HFF-Myc (cell line): Measurements from ENCODE around the gene UNC13B.
A peak's percentile ranks its signal among the peaks of the same experiment; 100 is the strongest.
"Not testable (repeated sequence)": the region's sequence is repeated elsewhere in the genome, so short reads cannot be mapped to it uniquely, and the experiment has no call there.

ENCODE experiments used
- DNase-seq: peaks from one replicate; pipeline ENCODE4 v3.0.0-alpha.2; 2011; ENCODE audit warnings: low read depth; ENCODE audit errors: extremely low read depth
- H3K4me3 ChIP-seq: replicated peaks from 2 replicates; pipeline ENCODE4 v1.5.1; 2011; ENCODE audit warnings: low read depth, mild to moderate bottlenecking, control low read depth, low read length
- CTCF ChIP-seq: IDR thresholded peaks from 2 replicates; pipeline ENCODE4 v1.5.1; 2012; ENCODE audit warnings: mild to moderate bottlenecking, low read depth, low read length, control low read depth; ENCODE audit errors: missing control alignments

The UNC13B gene

GRCh38 chr9:35152926-35153325, 8.9 kb upstream of the UNC13B start:
- DNase-seq: no peak
- TF ChIP-seq CTCF: no peak
- H3K4me3 ChIP-seq: no peak overlapping the region

DNA sequence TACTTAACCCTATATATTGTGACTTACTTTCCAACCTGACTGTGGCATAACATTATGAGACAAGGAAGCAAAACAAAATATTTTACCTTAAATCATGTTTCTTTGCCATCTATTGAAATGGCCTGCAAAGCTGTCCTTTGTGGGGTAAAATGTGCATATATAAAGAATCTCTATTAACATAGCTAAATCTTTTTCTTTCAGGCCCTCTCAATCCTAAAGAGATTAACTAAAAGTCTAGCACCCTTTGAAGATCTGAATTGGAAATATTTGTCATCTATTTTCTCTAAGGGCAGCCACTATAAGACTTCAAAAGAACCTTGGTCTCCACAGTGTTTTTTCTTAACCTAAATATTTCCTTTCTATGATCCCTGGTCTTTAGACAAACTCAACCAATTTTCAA, 5.0 kb upstream of the UNC13B start:
- no peak for TF ChIP-seq CTCF
- no peak overlapping the region for H3K4me3 ChIP-seq
- DNase-seq: no peak

- not testable (repeated sequence) for DNase-seq, H3K4me3 ChIP-seq
These were observed 4.0 kb upstream of the UNC13B start for GRCh38 chr9:35157836-35158235.

- H3K4me3 ChIP-seq: no peak overlapping the region
- DNase-seq: no peak
- TF ChIP-seq CTCF: no peak
These were observed 3.1 kb upstream of the UNC13B start for GRCh38 chr9:35158501-35159280.

GRCh38 chr9:35162605-35163315, 951 bp downstream of the UNC13B start:
- no peak for TF ChIP-seq CTCF
- DNase-seq: no peak
- H3K4me3 ChIP-seq: peak overlapping the region; percentile 89

GRCh38 chr9:35163413-35163812, 1.6 kb downstream of the UNC13B start:
- peak overlapping the region; percentile 89 for H3K4me3 ChIP-seq
- no peak for DNase-seq
- no peak for TF ChIP-seq CTCF

DNA sequence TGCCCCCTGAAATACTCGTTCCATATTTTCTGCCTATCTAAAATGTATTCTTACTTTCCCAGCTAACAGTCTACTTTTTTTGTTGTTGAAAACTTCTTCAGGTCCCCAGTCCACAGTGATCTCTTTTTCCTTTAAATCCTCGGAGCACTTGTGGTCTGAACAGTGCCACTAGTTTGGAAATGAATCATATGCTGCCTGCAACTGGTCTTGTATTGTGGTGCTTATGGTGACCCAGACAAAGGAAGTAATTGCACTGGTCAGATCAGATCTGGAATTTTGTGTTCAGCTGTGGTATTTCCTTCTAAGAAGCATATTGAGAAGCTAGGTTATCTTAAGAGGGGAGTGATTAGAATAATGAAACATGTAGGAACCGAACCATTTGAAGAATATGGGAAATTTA, 2.9 kb downstream of the UNC13B start:
- no peak for TF ChIP-seq CTCF
- DNase-seq: no peak

DNA sequence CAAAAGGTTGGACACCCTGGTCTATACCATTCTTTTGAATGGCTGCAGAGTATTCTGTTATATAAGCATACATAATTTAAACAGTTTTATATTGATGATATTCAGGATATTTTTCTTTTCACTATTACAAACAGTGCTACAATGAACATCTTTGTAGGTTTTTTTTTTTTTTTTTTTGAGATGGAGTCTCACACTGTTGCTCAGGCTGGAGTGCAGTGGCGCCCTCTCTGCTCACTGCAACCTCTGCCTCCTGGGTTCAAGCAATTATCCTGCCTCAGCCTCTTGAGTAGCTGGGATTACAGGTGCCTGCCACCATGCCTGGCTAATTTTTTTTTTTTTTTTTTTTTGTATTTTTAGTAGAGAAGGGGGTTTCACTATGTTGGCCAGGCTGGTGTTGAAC, 5.6 kb downstream of the UNC13B start:
- not testable (repeated sequence) for DNase-seq, H3K4me3 ChIP-seq

More for the DNA sequence above, 2.9 kb downstream of the UNC13B start:
- no peak overlapping the region for H3K4me3 ChIP-seq
